HG02763 (cell line): ENCODE data around the gene DHX58.

ENCODE experiments used
- ATAC-seq: cut with Tn5 transposase; IDR thresholded peaks from one replicate; pipeline ENCODE4 v1.9.1; 2021; ENCODE audit warnings: mild to moderate bottlenecking, moderate library complexity; ENCODE audit not compliant: unreplicated experiment

The DHX58 gene

DNA sequence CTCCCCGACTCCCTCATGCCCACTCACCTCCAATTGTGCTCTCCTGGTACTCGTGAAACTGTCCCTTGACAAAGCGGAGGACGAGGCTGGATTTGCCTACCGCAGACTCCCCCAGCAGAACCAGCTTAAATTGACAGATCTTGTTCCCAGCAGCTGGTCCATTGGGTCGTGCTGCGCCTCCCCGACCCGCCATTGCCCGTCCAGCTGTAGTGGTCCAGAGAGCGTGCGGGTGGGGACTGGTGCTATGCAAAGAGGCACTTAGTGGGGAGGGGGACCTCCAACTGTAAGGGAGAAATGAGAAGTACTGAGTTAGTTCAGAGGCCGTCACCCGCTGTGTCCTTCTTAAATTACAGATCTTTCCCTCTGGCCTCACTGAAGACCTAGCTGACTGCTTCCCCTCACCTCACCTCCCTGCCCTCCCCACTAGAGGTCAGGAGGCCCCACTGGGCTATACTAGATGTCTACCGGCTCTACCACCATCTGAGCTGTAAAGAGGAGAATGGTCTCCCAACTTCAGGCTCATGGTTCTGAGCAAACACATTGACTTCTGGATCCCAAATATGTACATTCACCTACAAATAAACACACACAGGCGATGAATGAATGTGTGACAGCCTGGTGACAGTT, 17.9 kb upstream of the DHX58 start:
- no peak for ATAC-seq

DNA sequence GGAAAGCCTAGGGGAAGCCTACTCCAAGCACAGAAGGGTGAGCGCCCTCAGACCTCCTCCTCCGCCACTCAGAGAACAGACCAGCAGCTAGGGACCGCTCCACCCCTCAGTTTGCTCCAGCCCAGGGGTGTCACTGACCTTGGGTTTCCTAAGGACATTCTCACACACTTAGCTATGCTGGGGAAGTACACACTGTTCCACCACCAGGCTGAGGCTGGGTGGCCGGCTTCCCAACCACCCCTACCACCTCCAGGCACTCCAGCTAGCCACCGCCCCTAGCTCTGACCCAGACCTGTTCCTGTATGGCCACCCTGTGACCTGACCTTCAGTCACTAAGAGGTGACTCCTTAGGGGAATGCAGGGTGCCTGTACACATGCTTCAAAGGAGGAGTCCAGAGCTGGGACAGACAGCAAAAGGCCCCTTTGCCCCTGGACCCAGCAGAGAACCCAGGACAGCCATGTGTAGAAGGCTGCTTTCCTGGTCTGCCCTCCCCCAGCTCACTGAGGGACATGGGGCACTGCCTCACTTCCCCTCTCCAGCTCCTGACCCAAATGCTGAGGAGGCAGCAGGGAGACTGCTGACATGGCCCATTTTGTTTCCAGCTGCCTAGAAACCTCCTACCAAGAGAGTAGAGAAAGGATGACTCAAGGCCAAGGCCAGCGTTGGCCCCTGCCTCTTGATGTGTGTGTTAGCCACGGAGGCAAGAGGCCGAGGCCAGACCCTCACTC, 16.8 kb upstream of the DHX58 start:
- no peak for ATAC-seq

DNA sequence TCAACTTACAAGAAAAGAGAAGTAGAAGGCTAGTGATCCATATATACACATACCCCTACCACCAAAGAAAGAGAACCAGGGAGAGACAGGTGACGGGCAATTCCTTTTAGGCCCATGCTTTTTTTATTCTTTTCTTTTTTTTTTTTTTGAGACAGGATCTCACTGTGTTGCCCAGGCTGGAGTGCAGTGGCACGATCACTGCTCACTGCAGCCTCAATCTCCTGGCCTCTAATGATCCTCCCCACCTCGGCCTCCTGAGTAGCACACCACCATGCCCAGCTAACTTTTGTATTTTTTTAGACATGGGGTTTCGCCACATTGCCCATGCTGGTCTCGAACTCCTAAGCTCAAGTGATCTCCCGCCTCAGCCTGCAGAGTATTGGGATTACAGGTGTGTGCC, 14.9 kb upstream of the DHX58 start:
- ATAC-seq = no peak

DNA sequence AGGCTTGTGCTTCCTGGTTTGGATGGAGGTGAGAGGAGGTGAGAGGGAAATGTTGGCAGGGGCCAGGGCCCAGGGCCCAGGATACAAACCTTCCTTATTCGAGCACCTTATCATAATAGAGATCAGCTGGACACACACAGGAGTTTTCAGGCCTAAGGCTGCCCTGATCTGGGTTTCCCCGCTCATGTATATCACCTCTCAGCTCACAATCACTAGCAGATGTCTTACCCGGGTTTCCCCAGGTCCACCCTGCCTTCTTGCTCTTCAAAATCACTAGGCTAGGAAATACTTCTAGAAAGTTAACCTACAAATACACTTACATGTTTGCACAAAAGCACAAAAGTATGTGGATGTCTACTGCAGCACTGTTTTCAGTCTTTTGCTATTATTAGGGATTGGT, 14.3 kb upstream of the DHX58 start:
- ATAC-seq = no peak

DNA sequence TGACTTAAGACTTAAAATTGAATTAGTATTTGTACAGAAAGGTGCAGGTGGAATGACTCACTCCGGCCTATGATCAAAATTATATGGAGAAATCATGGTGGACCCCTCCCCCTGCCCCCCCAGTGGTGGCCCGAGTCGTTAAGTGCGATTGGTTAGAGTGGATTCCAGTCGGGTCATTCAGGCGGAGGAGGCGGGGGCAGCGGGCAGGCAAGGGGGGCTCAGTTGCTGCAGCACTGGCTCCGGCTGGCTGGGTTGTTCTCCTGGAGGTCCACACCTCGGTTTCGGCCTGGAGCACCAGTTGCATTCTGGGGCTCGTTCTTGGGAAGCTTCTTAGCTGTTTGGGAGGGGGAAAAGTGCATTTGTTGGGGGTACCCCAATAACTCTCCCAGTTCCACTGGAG, 13.1 kb upstream of the DHX58 start:
- ATAC-seq = no peak

DNA sequence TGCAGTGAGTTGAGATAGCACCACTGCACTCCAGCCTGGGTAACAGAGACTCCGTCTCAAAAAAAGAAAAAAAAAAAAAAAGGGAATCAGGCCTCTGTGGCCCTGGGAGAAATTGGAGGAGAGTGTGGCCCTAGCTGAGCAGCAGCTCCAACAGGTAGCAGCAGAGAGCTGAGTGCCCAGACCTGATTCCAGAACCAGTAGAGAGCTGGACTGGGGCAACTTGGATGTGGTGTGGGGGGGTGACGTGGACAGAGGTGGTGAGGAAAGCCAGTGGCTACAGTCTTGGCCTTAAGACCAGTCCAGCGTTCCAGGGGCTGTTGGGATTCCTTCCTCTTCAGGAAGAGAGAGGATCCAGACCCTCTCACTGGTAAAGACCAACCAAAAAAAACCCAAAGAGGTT, 11.7 kb upstream of the DHX58 start:
- ATAC-seq = no peak

DNA sequence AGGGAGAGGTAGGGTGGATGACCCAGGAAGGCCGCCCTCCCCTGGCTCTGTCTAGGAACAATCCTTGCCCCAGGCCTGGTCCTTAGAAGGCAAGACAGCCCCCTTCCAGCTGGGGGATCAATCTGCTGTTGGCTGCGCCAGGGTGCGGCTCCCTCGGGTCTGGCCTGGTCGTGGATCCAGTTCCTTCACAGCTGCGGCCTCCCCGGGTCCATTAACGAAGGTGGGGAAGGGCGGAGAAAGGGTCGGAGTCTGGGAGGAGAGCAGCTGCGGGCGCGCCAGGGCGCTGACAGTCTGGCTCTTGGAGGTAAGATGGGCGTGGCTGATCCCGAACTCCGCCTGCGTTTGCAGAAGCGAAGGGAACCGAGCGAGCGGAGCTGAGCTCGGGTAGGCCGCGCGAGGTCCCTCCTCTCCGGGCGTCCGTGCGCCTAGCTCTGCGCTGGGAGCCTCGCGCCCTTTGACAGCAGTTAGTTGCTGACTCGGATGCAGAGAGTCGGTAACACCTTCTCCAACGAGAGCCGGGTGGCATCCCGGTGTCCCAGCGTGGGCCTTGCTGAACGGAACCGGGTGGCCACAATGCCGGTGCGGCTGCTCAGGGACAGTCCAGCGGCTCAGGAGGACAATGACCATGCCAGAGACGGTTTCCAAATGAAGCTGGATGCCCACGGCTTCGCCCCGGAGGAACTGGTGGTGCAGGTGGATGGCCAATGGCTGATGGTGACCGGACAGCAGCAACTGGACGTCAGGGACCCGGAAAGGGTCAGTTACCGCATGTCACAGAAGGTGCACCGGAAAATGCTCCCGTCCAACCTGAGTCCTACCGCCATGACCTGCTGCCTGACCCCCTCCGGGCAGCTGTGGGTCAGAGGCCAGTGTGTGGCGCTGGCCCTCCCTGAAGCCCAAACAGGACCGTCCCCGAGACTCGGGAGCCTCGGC, 10.1 kb upstream of the DHX58 start, which contains the start of gene HSPB9:
TSS of gene HSPB9 (plus strand) at position 434 of the 933 bp plus-strand sequence. CDS start at position 481, 47 bp downstream.
- no peak for ATAC-seq

DNA sequence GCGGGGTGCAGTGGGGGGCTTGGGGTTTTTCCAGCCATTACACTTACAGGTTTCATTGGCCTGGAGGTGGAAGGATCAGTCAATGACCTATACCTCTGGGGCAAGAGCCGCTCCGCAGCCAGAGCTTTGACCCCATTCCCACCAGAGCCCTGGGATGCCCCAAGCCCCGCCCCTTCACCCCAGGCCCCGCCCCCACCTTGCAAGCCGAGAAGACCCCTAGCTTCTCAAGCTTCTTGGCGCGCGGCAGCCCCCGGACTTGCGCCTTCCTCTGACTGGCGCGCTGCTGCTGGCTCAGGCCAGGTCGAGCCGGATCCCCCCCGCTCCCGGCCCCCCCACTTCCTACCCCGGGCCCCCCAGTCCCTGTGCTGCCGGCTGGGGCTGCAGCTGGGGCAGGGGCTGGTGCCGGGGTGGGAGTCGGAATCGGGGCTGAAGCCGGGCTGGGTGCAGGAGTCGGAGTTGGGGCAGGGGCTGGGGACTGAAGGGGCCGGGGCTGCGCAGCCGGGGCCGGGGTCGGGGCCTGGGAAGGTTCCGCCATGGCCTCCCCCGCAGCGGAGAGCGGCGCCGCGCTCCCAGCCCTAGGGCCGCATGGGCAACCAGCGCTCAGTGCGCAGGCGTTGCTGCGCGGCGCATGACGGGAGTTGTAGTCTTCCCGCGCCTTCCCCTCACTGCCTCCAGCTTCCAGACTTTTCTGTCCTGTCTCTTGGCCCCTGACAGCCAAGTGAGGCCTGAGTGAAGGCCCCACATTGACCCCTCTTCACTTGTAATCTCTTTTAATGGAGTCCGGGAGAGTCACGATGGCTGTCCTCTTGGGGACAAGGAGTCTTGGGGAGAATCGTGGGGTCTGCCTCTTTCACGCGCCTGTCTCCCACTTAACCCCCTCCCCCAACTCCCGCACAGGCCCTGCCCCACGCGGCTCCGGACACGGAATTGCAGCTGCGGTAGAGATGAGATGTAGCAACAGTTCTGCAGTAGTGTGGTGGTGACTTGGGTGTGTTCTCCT, 8.6 kb upstream of the DHX58 start, which contains the start of gene KAT2A:
TSS of gene KAT2A (minus strand) at position 598 of the 1,000 bp plus-strand sequence. CDS start at position 535, 63 bp downstream.
- ATAC-seq = peak; percentile 70

DNA sequence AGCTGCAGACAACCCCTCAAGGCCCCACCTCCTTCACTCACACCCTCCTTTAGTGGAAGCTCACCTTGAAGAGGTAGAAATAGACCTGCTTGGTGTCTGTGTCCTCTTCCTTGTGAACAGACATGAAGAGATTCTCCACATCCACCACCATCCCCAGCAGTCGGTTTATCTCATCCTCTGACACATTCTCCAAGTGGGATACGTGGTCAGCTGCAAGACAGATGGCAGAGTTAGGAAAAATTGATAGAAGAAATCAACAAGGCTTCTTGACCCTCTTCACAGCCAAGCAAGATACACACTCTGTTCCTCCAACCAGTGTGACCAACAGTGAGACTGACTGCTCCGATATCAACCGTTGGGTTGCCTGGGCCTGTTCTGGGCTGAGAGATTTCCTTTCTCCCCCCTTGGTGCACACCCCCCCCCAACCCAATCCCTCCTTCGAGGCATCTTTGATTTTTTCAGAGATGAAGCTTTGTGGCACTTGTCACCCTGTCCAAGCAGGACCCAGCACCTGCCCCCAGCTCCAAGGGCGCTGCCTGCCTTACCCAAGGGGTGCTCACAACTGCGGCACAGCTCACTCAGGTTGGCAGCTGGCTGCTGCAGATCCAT, 7.8 kb upstream of the DHX58 start:
- no peak for ATAC-seq

DNA sequence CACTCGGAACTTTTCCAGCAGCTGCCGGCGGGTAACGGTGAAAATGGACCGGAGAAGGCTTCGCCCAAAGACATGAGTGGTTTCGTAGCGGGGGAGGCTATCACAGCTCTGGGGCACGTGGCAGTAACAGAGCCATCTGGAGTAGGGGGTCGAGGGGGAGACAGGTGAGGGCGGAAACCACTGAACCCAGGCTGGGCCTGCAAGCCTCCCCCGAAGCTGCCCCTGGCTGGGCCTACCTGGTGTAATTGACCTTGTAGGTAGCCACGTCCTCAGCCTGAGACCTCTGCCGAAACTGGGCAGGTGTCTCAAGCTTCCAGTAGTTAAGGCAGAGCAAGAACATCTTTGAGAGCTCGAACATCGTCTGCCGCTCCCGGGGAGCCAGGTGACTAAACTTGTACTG, 6.8 kb upstream of the DHX58 start:
- ATAC-seq = no peak

DNA sequence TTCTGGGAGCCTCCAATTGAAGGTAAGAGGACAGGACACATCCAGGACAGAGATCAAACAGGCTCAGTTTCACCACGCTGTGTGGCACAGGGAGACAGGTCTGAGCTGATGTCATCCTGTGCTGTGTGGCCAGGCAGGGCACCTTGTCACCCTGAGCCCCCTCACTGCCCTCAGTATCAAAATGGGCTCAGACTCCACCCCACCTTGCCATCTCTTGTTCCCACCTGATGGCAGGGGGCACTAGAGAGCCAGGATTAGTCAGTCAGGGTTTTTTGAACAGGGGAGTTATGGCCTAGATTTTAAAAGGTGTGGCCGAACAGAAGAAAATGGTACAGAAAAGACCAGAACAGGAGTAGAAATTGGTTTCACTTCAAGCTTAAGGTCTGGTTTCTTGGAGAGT, 6.0 kb upstream of the DHX58 start:
- ATAC-seq = no peak

DNA sequence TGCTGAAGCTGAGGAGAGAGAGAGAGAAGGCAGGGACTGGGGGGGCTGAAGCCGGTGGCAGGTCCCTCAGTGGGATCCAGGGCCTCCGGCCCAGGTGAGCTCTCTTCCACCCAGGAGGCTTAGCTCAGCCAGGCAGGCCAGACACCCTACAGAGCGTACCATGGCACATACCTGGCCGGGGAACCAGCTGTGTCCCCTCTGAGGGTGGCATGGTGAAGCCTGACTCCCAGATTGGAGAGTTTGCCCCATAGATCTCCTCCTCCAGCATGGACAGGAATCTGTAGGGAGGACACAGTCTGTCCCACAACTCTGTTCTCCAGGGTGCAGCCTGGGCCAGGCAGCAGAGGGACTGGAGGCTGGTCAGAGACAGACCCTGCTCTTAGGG, 5.6 kb upstream of the DHX58 start:
- no peak for ATAC-seq

DNA sequence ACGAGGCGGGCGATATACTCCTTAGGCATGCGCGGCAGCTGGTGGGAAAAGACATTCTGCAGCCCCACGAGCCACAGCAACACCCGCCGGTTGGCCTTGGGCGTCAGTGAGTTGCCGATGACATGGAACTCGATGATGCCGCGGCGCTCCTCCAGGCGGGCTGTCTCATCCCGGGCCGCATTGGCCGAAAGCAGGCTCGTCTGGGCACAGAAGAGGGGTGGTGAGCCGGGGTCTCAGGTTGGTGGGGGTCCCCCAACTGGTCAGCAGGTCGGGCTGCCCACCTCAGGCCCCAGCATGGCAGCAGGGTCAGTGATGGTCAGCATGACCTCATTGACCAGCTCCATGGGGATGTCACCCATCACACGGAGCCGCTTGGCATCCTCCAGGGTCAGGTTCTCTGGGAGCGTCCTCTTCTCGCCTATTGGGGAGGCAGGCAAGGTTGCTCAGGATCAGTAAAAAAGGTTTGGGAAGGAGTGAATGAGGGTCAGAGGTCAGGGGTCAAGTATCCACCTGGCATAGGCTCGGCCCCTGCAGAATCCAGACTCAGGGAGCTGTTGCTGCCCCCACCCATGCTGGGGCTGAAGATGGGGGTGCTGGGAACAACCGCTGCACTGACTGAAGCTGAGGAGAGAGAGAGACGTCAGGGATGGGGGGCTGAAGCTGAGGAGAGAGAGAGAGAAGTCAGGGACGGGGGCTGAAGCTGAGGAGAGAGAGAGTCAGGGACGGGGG, 5.0 kb upstream of the DHX58 start:
- no peak for ATAC-seq

DNA sequence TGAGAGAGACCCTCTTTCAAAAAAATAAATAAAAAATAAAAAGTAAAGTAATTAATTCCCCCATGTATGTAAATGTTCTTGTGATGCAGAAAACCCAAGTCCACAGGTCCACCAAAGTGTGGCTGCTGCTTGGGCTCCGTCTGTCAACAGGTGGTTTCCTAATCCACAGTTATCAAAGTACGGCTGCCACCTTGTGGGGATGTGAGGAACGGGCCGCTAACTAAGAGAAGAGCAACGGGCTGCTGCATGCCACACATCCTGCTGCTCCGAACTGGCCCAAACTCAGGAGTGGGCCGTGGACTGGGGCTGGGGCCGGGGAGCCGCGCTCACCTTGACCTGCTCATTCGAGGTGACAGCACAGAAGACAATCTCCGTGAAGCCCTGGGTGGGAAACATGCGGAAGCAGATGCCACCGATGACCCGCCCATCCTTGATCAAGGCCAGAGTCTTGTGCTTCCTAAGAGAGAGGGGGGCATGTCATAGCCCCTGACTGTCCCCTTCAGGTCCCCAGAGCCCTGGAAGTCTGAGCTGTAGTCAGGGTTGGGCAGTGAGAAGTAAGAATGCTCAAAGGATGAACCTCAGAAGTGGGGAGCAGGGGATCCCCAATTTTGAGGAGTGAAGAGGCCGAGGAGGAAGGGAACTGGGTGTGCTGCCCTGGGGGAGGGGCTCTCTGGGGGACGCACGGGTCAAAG, 4.3 kb upstream of the DHX58 start:
- ATAC-seq = no peak

DNA sequence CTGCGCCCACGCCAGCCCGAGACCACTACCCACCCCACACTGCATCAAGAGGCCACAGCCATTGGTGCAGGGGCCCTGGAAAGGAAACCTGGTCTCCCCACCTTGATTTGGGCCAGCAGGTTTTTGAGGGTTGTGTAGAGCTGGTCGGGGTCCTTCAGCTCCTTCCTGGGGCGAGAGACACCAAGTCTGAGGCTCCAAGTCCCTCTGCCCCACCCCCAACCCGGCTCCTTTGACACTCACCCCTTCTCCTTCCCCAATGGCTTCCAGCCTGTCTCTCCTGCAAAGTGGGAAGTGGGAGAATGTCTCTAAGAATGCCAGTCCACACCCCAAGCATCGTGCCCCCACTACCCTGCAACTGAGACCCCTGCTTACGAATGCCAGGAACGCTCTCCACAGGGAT, 1.6 kb upstream of the DHX58 start:
- no peak for ATAC-seq

DNA sequence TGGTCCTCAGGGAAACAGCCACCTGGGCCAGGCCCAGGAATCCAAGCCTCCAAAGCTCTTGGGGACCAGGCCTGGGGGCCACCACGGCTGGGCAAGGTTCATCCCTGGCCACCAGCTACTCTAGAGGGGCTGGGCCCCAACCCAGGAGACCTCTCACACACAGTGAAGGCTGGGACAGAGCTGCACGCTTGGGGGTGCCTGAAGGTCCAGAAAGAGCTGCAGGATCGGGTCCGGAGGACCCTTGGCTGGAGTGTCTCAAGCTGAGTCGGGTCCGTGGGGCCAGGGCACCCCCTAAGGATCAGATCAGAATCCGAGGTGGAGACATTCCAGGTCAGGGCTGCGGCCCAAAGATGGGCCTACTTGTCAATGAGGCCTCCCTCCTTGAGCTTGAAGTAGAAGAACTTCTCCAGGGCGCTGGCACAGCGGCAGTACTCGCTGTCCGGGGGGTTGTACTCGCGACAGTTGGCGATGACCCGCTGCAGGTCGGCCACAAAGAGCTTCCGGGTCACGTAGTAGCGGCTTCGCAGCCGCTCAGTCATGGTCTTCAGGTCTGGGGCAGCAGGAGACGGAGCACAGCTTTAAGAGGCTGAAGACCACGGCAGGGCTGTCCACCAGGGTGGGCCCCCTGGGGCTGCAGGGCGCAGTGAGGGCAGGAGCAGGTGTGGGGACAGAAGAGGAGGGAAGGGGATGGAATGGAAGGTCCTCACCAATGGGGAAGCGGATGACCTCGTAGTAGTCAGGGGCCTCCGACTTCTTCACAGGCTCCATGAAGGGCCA, 967 bp upstream of the DHX58 start:
- no peak for ATAC-seq

DNA sequence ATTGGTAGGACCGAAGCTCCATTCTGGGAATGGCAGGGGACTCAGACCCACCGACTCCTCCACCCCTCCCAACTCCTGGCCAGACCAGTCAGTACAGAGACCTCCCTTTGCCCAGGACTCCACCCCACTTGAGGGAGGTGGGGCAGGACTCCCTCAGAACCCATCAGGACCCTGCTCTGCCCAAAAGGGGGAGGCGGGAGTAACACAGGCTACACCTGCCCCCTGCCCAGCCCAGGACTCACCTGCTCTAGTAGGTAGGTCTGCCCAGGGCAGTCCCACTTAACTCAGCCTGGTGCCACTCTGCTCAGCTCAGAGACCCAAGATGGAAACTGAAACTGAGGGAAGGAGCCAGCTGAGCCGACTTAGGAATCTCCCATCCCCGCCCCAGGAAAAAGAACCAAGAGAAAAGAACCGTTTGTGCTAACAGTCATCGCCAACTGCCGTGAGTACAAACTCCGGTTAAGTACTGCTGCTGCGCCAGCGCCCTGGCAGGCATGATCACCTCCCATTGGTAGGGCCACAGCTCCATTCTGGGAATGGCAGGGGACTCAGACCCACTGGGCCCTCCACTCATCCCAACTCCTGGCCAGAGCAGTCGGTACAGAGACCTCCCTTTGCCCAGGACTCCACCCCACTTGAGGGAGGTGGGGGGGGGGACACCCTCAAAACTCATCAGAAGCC, 503 bp downstream of the DHX58 start:
- peak; percentile 4 for ATAC-seq
